ENCODE data around the gene UNC93B1.
"Not testable (repeated sequence)": the region's sequence is repeated elsewhere in the genome, so short reads cannot be mapped to it uniquely, and the experiment has no call there.

Gene UNC93B1

GRCh38 chr11:68002938-68003845 is 705 bp downstream of the UNC93B1 start:
- DNase-seq (ENCODE audit: insufficient read length) = peak; percentile 55
- no peak for FAIRE-seq
- no peak for TF ChIP-seq POLR2AphosphoS5 (IDR thresholded peaks at IDR 0.05; ENCODE audit: low read depth, low read length)
- 0 out of 2 replicates have a peak, but pooled peaks have one; percentile 27 for TF ChIP-seq POLR2A (IDR thresholded peaks at IDR 0.05; ENCODE audit: low read depth, low read length)
- no peak for TF ChIP-seq TAF1 (IDR thresholded peaks at IDR 0.05; ENCODE audit: borderline replicate concordance, low read depth, low read length)

- no peak for FAIRE-seq
- DNase-seq (ENCODE audit: insufficient read length) = no peak
- TF ChIP-seq TAF1 (IDR thresholded peaks at IDR 0.05; ENCODE audit: borderline replicate concordance, low read depth, low read length) (no peak), POLR2A (IDR thresholded peaks at IDR 0.05; ENCODE audit: low read depth, low read length) (0 out of 2 replicates have a peak, but pooled peaks have one; percentile 9)
These were observed 1.3 kb downstream of the UNC93B1 start for GRCh38 chr11:68002575-68002937.

GRCh38 chr11:67999704-68000103 is 4.2 kb downstream of the UNC93B1 start:
- TF ChIP-seq POLR2A (IDR thresholded peaks at IDR 0.05; ENCODE audit: low read depth, low read length) = no peak
- TF ChIP-seq TAF1 (IDR thresholded peaks at IDR 0.05; ENCODE audit: borderline replicate concordance, low read depth, low read length) = no peak
- no peak; the same call in 1 of the 2 replicates for TF ChIP-seq POLR2AphosphoS5 (IDR thresholded peaks at IDR 0.05; ENCODE audit: low read depth, low read length)
- DNase-seq (ENCODE audit: insufficient read length) (no peak), FAIRE-seq (no peak)

GRCh38 chr11:67999201-67999629 is 4.7 kb downstream of the UNC93B1 start:
- TF ChIP-seq POLR2A (IDR thresholded peaks at IDR 0.05; ENCODE audit: low read depth, low read length) (no peak), TAF1 (IDR thresholded peaks at IDR 0.05; ENCODE audit: borderline replicate concordance, low read depth, low read length) (no peak), POLR2AphosphoS5 (IDR thresholded peaks at IDR 0.05; ENCODE audit: low read depth, low read length) (no peak)
- no peak for DNase-seq (ENCODE audit: insufficient read length)
- no peak for FAIRE-seq

GRCh38 chr11:67998150-67999045 is 5.5 kb downstream of the UNC93B1 start:
- FAIRE-seq = no peak
- TF ChIP-seq POLR2AphosphoS5 (IDR thresholded peaks at IDR 0.05; ENCODE audit: low read depth, low read length) = no peak
- TF ChIP-seq POLR2A (IDR thresholded peaks at IDR 0.05; ENCODE audit: low read depth, low read length) = no peak
- no peak for TF ChIP-seq TAF1 (IDR thresholded peaks at IDR 0.05; ENCODE audit: borderline replicate concordance, low read depth, low read length)
- DNase-seq (ENCODE audit: insufficient read length) = no peak

- TF ChIP-seq TAF1 (IDR thresholded peaks at IDR 0.05; ENCODE audit: borderline replicate concordance, low read depth, low read length) (no peak), POLR2AphosphoS5 (IDR thresholded peaks at IDR 0.05; ENCODE audit: low read depth, low read length) (no peak), POLR2A (IDR thresholded peaks at IDR 0.05; ENCODE audit: low read depth, low read length) (no peak)
- DNase-seq (ENCODE audit: insufficient read length) (no peak), FAIRE-seq (no peak)
These were observed 6.4 kb downstream of the UNC93B1 start for GRCh38 chr11:67997475-67997921.

- DNase-seq (ENCODE audit: insufficient read length) (peak; percentile 40), FAIRE-seq (peak; percentile 46)
- TF ChIP-seq TAF1 (IDR thresholded peaks at IDR 0.05; ENCODE audit: borderline replicate concordance, low read depth, low read length) (no peak), POLR2A (IDR thresholded peaks at IDR 0.05; ENCODE audit: low read depth, low read length) (no peak), POLR2AphosphoS5 (IDR thresholded peaks at IDR 0.05; ENCODE audit: low read depth, low read length) (no peak)
These were observed 7.0 kb downstream of the UNC93B1 start for GRCh38 chr11:67996622-67997474.

- DNase-seq (ENCODE audit: insufficient read length) = no peak
- FAIRE-seq = no peak
- TF ChIP-seq POLR2A (IDR thresholded peaks at IDR 0.05; ENCODE audit: low read depth, low read length) (no peak), POLR2AphosphoS5 (IDR thresholded peaks at IDR 0.05; ENCODE audit: low read depth, low read length) (no peak), TAF1 (IDR thresholded peaks at IDR 0.05; ENCODE audit: borderline replicate concordance, low read depth, low read length) (no peak)
These were observed 7.8 kb downstream of the UNC93B1 start for GRCh38 chr11:67996051-67996450.

- not testable (repeated sequence) for FAIRE-seq; DNase-seq (ENCODE audit: insufficient read length)
These were observed 8.3 kb downstream of the UNC93B1 start for GRCh38 chr11:67995579-67995978.

- not testable (repeated sequence) for DNase-seq (ENCODE audit: insufficient read length); FAIRE-seq
These were observed 8.8 kb downstream of the UNC93B1 start for GRCh38 chr11:67995129-67995528.

- FAIRE-seq; DNase-seq (ENCODE audit: insufficient read length): not testable (repeated sequence)
These were observed 9.5 kb downstream of the UNC93B1 start for GRCh38 chr11:67994387-67994786.

GRCh38 chr11:67993821-67994220 is 10.1 kb downstream of the UNC93B1 start:
- peak; percentile 6 for DNase-seq (ENCODE audit: insufficient read length)

GRCh38 chr11:67991347-67992121 is 12.4 kb downstream of the UNC93B1 start:
- FAIRE-seq; DNase-seq (ENCODE audit: insufficient read length): not testable (repeated sequence)

More at GRCh38 chr11:67993821-67994220, 10.1 kb downstream of the UNC93B1 start:
- FAIRE-seq = not testable (repeated sequence)

- DNase-seq (ENCODE audit: insufficient read length); FAIRE-seq: not testable (repeated sequence)
These were observed 13.2 kb downstream of the UNC93B1 start for GRCh38 chr11:67990546-67991346.

GRCh38 chr11:67985302-67985701 is 18.6 kb downstream of the UNC93B1 start:
- DNase-seq (ENCODE audit: insufficient read length); FAIRE-seq: not testable (repeated sequence)

All from GM12892 (cell line).